ENCODE measurements around the gene MAPK8IP2. TPM values are rescaled to one million over a fixed set of nuclear protein-coding genes. Genes with fewer than 3 reads are reported as not detected.

MAPK8IP2 gene
- total and polyA plus RNA-seq, 10 of the 15 experiments (the other 5 are each of a cell fraction or from before 2014, with no cell fraction given) = 0.01 to 0.13 (median 0.06) TPM; not detected in 4

- no peak for ATAC-seq
- peaks cover 0 to 3% of the 10 kb centered on the region in 2 experiments; a peak in 2 of 4 replicates for H3K27me3 ChIP-seq (replicated peaks in 1 of 2; ENCODE audit: control insufficient read depth in 2 of 2, insufficient read depth in 2 of 2, low read length in 1 of 2)
- no peaks in the 10 kb centered on the region for H3K36me3 ChIP-seq (ENCODE audit: control insufficient read depth in 2 of 2, insufficient read depth in 2 of 2, low read length in 1 of 2)
- no peaks in the 10 kb centered on the region for H4K20me1 ChIP-seq (ENCODE audit: control insufficient read depth, insufficient read depth)
- H3K27ac ChIP-seq (ENCODE audit: control insufficient read depth, insufficient read depth) = no peak overlapping the region
- no peak for FAIRE-seq
- no peak overlapping the region for H3K4me2 ChIP-seq (ENCODE audit: control insufficient read depth, insufficient read depth)
- H3K4me1 ChIP-seq (ENCODE audit: control insufficient read depth, insufficient read depth, low read length) = no peaks in the 10 kb centered on the region
- no peaks in the 10 kb centered on the region for H3K9me3 ChIP-seq (replicated peaks; ENCODE audit: control insufficient read depth, insufficient read depth, low read length)
- no peak for DNase-seq (ENCODE audit: low read depth, low spot score)
- POLR2A ChIA-PET = no interaction called here
- no peak for TF ChIP-seq CHD2 (IDR thresholded peaks at IDR 0.05; ENCODE audit: borderline replicate concordance, low read depth, low read length)
- no peak for TF ChIP-seq USF2 (IDR thresholded peaks at IDR 0.05; ENCODE audit: borderline replicate concordance, low read depth, low read length)
- TF ChIP-seq GABPA (IDR thresholded peaks at IDR 0.05; ENCODE audit: low read depth) = no peak
- no peak for TF ChIP-seq KDM1A (IDR thresholded peaks at IDR 0.05; ENCODE audit: borderline replicate concordance)
- TF ChIP-seq YBX1 (IDR thresholded peaks at IDR 0.05) = no peak
- TF ChIP-seq CHD4 (IDR thresholded peaks at IDR 0.05) = no peak
- TF ChIP-seq STAT3 (IDR thresholded peaks at IDR 0.05; ENCODE audit: low read depth, low read length) = no peak
- no peak for TF ChIP-seq SMC3 (IDR thresholded peaks at IDR 0.05; ENCODE audit: borderline replicate concordance, low read length)
- TF ChIP-seq IKZF2 (IDR thresholded peaks at IDR 0.05) = no peak
- no peak for TF ChIP-seq ZSCAN29 (IDR thresholded peaks at IDR 0.05)
- TF ChIP-seq BMI1 (IDR thresholded peaks at IDR 0.05; ENCODE audit: borderline replicate concordance) = no peak
- TF ChIP-seq, protein P1, sequence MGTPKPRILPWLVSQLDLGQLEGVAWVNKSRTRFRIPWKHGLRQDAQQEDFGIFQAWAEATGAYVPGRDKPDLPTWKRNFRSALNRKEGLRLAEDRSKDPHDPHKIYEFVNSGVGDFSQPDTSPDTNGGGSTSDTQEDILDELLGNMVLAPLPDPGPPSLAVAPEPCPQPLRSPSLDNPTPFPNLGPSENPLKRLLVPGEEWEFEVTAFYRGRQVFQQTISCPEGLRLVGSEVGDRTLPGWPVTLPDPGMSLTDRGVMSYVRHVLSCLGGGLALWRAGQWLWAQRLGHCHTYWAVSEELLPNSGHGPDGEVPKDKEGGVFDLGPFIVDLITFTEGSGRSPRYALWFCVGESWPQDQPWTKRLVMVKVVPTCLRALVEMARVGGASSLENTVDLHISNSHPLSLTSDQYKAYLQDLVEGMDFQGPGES (IDR thresholded peaks at IDR 0.05) = no peak
- no peak for TF ChIP-seq FOS (IDR thresholded peaks at IDR 0.05; ENCODE audit: borderline replicate concordance, extremely low read depth, insufficient read length)
- TF ChIP-seq, protein P2, sequence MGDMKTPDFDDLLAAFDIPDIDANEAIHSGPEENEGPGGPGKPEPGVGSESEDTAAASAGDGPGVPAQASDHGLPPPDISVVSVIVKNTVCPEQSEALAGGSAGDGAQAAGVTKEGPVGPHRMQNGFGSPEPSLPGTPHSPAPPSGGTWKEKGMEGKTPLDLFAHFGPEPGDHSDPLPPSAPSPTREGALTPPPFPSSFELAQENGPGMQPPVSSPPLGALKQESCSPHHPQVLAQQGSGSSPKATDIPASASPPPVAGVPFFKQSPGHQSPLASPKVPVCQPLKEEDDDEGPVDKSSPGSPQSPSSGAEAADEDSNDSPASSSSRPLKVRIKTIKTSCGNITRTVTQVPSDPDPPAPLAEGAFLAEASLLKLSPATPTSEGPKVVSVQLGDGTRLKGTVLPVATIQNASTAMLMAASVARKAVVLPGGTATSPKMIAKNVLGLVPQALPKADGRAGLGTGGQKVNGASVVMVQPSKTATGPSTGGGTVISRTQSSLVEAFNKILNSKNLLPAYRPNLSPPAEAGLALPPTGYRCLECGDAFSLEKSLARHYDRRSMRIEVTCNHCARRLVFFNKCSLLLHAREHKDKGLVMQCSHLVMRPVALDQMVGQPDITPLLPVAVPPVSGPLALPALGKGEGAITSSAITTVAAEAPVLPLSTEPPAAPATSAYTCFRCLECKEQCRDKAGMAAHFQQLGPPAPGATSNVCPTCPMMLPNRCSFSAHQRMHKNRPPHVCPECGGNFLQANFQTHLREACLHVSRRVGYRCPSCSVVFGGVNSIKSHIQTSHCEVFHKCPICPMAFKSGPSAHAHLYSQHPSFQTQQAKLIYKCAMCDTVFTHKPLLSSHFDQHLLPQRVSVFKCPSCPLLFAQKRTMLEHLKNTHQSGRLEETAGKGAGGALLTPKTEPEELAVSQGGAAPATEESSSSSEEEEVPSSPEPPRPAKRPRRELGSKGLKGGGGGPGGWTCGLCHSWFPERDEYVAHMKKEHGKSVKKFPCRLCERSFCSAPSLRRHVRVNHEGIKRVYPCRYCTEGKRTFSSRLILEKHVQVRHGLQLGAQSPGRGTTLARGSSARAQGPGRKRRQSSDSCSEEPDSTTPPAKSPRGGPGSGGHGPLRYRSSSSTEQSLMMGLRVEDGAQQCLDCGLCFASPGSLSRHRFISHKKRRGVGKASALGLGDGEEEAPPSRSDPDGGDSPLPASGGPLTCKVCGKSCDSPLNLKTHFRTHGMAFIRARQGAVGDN (IDR thresholded peaks at IDR 0.05) = no peak
- TF ChIP-seq POLR2AphosphoS2 (IDR thresholded peaks at IDR 0.05; ENCODE audit: low read depth, low read length) = no peak
- TF ChIP-seq, protein P3, sequence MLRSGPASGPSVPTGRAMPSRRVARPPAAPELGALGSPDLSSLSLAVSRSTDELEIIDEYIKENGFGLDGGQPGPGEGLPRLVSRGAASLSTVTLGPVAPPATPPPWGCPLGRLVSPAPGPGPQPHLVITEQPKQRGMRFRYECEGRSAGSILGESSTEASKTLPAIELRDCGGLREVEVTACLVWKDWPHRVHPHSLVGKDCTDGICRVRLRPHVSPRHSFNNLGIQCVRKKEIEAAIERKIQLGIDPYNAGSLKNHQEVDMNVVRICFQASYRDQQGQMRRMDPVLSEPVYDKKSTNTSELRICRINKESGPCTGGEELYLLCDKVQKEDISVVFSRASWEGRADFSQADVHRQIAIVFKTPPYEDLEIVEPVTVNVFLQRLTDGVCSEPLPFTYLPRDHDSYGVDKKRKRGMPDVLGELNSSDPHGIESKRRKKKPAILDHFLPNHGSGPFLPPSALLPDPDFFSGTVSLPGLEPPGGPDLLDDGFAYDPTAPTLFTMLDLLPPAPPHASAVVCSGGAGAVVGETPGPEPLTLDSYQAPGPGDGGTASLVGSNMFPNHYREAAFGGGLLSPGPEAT (IDR thresholded peaks at IDR 0.05; ENCODE audit: low read depth) = no peak
- no peak overlapping the region for H3K9ac ChIP-seq (ENCODE audit: control insufficient read depth, insufficient read depth, low read length)
- in situ Hi-C loops (cut with MboI) (no loop called here), intact Hi-C loops (cut with micrococcal nuclease; ENCODE audit: unreplicated experiment) (no loop called here)
- no TSS peak for BruUV-seq (replicated peaks)
- H3K79me2 ChIP-seq (ENCODE audit: control insufficient read depth, insufficient read depth, low read length) = no peaks in the 10 kb centered on the region
- no peak overlapping the region for H3K4me3 ChIP-seq
- no peak overlapping the region for H2AFZ ChIP-seq (ENCODE audit: control insufficient read depth, low read depth, low read length)
- RAD21 ChIA-PET (ENCODE audit: unreplicated experiment) = no interaction called here
- SMC1A ChIA-PET (ENCODE audit: uncharacterized antibody, unreplicated experiment) = no interaction called here
- CTCF ChIA-PET = no interaction called here
Measured at GRCh38 chr22:50660306-50660705, 59.7 kb downstream of the MAPK8IP2 start.
